ENCODE data around the gene GPT2. TPM values are rescaled to one million over a fixed set of nuclear protein-coding genes. Genes with fewer than 3 reads are reported as not detected.

GPT2 gene
- total RNA-seq, 2 donors from 2014 or later, result 5.1 to 6.8 TPM

- no peaks in the 10 kb centered on the region for H3K27me3 ChIP-seq (replicated peaks; ENCODE audit: insufficient read depth)
- DNase-seq (ENCODE audit: low spot score) (no peak), ATAC-seq (ENCODE audit: insufficient number of reproducible peaks, low FRiP score, low read depth) (no peak)
- peak overlapping the region; percentile 87 to 94 for H3K27ac ChIP-seq
- H3K9me3 ChIP-seq, result no peaks in the 10 kb centered on the region
- TF ChIP-seq CTCF (IDR thresholded peaks at IDR 0.05), result no peak
- H3K36me3 ChIP-seq, result peaks cover 15% of the 10 kb centered on the region
- peaks cover 10 to 31% of the 10 kb centered on the region in 2 donors for H3K4me1 ChIP-seq (ENCODE audit: control insufficient read depth in 1 of 2, low read depth in 2 of 2)
- H3K4me3 ChIP-seq, result peak overlapping the region; percentile 89
These were observed 88.5 kb downstream of the GPT2 start for GRCh38 chr16:46972429-46973206.

- Histone ChIP-seq H3K27me3 (replicated peaks; ENCODE audit: insufficient read depth) (no peaks in the 10 kb centered on the region), H3K27ac (peak within 1 kb of the TSS; percentile 87 to 94), H3K36me3 (peaks cover 12% of the 10 kb centered on the region), H3K4me3 (peak within 1 kb of the TSS; percentile 89), H3K9me3 (no peaks in the 10 kb centered on the region), H3K4me1 (ENCODE audit: control insufficient read depth in 1 of 2, low read depth in 2 of 2) (peaks cover 10 to 31% of the 10 kb centered on the region in 2 donors)
- DNase-seq (ENCODE audit: low spot score), result peak; percentile 69
- TF ChIP-seq CTCF (IDR thresholded peaks at IDR 0.05), result no peak
- ATAC-seq (ENCODE audit: insufficient number of reproducible peaks, low FRiP score, low read depth), result peak; percentile 90
These were observed 89.2 kb downstream of the GPT2 start, which contains the start of gene DNAJA2 for GRCh38 chr16:46973207-46973995. DNAJA2 (minus strand) TSS chr16:46973674; CDS start chr16:46973572, 102 bp downstream.

GRCh38 chr16:46973996-46974324 is 89.8 kb downstream of the GPT2 start:
- Histone ChIP-seq H3K4me3 (peak overlapping the region; percentile 89), H3K27me3 (replicated peaks; ENCODE audit: insufficient read depth) (no peaks in the 10 kb centered on the region), H3K9me3 (no peaks in the 10 kb centered on the region), H3K27ac (peak overlapping the region; percentile 87 to 94), H3K36me3 (peaks cover 7% of the 10 kb centered on the region), H3K4me1 (ENCODE audit: control insufficient read depth in 1 of 2, low read depth in 2 of 2) (peaks cover 10 to 31% of the 10 kb centered on the region in 2 donors)
- DNase-seq (ENCODE audit: low spot score) (no peak), ATAC-seq (ENCODE audit: insufficient number of reproducible peaks, low FRiP score, low read depth) (peak; percentile 62)
- no peak for TF ChIP-seq CTCF (IDR thresholded peaks at IDR 0.05)

- DNase-seq (ENCODE audit: low spot score), result no peak
- peak overlapping the region; percentile 89 for H3K4me3 ChIP-seq
- H3K27me3 ChIP-seq (replicated peaks; ENCODE audit: insufficient read depth), result no peaks in the 10 kb centered on the region
These were observed 90.2 kb downstream of the GPT2 start for GRCh38 chr16:46974352-46974751.

More at GRCh38 chr16:46974352-46974751, 90.2 kb downstream of the GPT2 start:
- Histone ChIP-seq H3K4me1 (ENCODE audit: control insufficient read depth in 1 of 2, low read depth in 2 of 2) (peaks cover 10 to 30% of the 10 kb centered on the region in 2 donors), H3K9me3 (no peaks in the 10 kb centered on the region), H3K27ac (peak overlapping the region; percentile 87 to 94), H3K36me3 (peaks cover 5% of the 10 kb centered on the region)
- no peak for TF ChIP-seq CTCF (IDR thresholded peaks at IDR 0.05)
- no peak for ATAC-seq (ENCODE audit: insufficient number of reproducible peaks, low FRiP score, low read depth)
